Kidney (tissue), 14 donors: ENCODE measurements around the gene LYRM4. TPM values are rescaled to one million over a fixed set of nuclear protein-coding genes. Genes with fewer than 3 reads are reported as not detected.
A peak's percentile ranks its signal among the peaks of the same experiment; 100 is the strongest.

Source experiments
- DNase-seq, 5 donors: peaks; one replicate each; pipeline ENCODE4 v3.0.0-alpha.2; 2013 to 2020
- FAIRE-seq: peaks from 2 replicates; lab custom pipeline; 2012; peaks lifted over from hg19 to GRCh38; lab: Jason Lieb, UNC
- H3K27ac ChIP-seq, 2 donors: one replicate each; pipeline ENCODE4 v1.7.0; 2013; ENCODE audit warnings: low read depth in 2 of 2, low read length in 2 of 2, inconsistent platforms in 1 of 2
- H3K27me3 ChIP-seq: one replicate; pipeline ENCODE4 v1.7.1; 2013; ENCODE audit warnings: low read length, inconsistent platforms; ENCODE audit not compliant: control insufficient read depth, insufficient read depth
- H3K36me3 ChIP-seq, 3 donors: one replicate each; pipeline versions ENCODE4 v1.7.0 to v1.7.1; 2013; ENCODE audit warnings: low read length in 3 of 3, control low read depth in 1 of 3, inconsistent platforms in 1 of 3; ENCODE audit not compliant: insufficient read depth in 3 of 3, control insufficient read depth in 2 of 3
- H3K4me1 ChIP-seq, 3 donors: one replicate each; pipeline versions ENCODE4 v1.7.0 to v1.7.1; 2013; ENCODE audit warnings: low read length in 3 of 3, inconsistent platforms in 1 of 3, low read depth in 1 of 3; ENCODE audit not compliant: control insufficient read depth in 2 of 3, insufficient read depth in 2 of 3
- H3K4me3 ChIP-seq, 3 donors: one replicate each; pipeline versions ENCODE4 v1.7.0 to v1.8.1; 2013; ENCODE audit warnings: low read length in 3 of 3, control low read depth in 1 of 3, inconsistent platforms in 1 of 3
- H3K9ac ChIP-seq, 3 donors: one replicate each; pipeline versions ENCODE4 v1.7.0 to v1.7.1; 2013; ENCODE audit warnings: low read length in 3 of 3, control low read depth in 1 of 3, inconsistent platforms in 1 of 3
- H3K9me3 ChIP-seq, 3 donors: one replicate each; pipeline versions ENCODE4 v1.7.0 to v1.7.1; 2013; ENCODE audit warnings: low read length in 3 of 3, control low read depth in 1 of 3, inconsistent platforms in 1 of 3; ENCODE audit not compliant: control insufficient read depth in 2 of 3, insufficient read depth in 1 of 3
- CTCF ChIP-seq: IDR thresholded peaks from 3 replicates; pipeline ENCODE4 v1.5.1; 2012; ENCODE audit warnings: mild to moderate bottlenecking, moderate library complexity, borderline replicate concordance; ENCODE audit not compliant: insufficient read depth; ENCODE audit errors: extremely low read depth
- intact Hi-C: fragments of 100-400 bp; cut with DNase I; formaldehyde crosslinking; loops from one replicate; pipeline ENCODE4 v1.11.1; 2022
- polyA plus RNA-seq: library from polyadenylated mRNA; stranded (reverse); fragments of 350-450 nt; fragmentation: Illumina TruSeq; extraction: RNeasy Lipid Tissue Mini Kit (QIAGEN cat#74804); gene quantifications from one replicate; pipeline ENCODE4 v1.2.3, GENCODE V29; 2014; ENCODE audit warnings: low read depth, low replicate concordance; ENCODE audit not compliant: insufficient read depth
- total RNA-seq: library from RNA; stranded (reverse); fragmentation: NEBNext Ultra II Directional; extraction: Animal tissue kit (Norgen Biotek cat#: 25700); gene quantifications from one replicate; pipeline ENCODE4 v1.2.1, GENCODE V29; 2021
- donor health status: control.
- donor health status: control.
- donor health status: control.
- donor health status: control.
- donor health status: control.
- donor health status: DM: yes; HTN: yes; CAD: no.
- donor health status: Normal renal cell carcinoma (clear cell type).

LYRM4 gene
- total and polyA plus RNA-seq, 2 donors from 2014 or later = 21.3 to 31.8 TPM

- no peaks in the 10 kb centered on the region for H3K27me3 ChIP-seq
- no peak for FAIRE-seq
- no peaks in the 10 kb centered on the region for H3K4me1 ChIP-seq
- H3K4me3 ChIP-seq = no peak overlapping the region
- no peak overlapping the region for H3K27ac ChIP-seq
- TF ChIP-seq CTCF = no peak
- H3K9ac ChIP-seq = no peak overlapping the region
- H3K9me3 ChIP-seq = no peaks in the 10 kb centered on the region
- H3K36me3 ChIP-seq = peaks cover 0 to 2% (median 0%) of the 10 kb centered on the region in 3 donors
- intact Hi-C loops = no loop called here
- peak in 2 of 5 donors; percentile 18 to 31 for DNase-seq
These were observed 15.8 kb upstream of the LYRM4 start for GRCh38 chr6:5276581-5276980.

GRCh38 chr6:5275497-5275896 lies 14.7 kb upstream of the LYRM4 start:
- H3K4me1 ChIP-seq = no peaks in the 10 kb centered on the region
- no peak for FAIRE-seq
- no peaks in the 10 kb centered on the region for H3K27me3 ChIP-seq
- peaks cover 0 to 2% (median 0%) of the 10 kb centered on the region in 3 donors for H3K36me3 ChIP-seq
- intact Hi-C loops = no loop called here
- no peak overlapping the region for H3K27ac ChIP-seq
- H3K4me3 ChIP-seq = no peak overlapping the region
- no peak for DNase-seq
- no peaks in the 10 kb centered on the region for H3K9me3 ChIP-seq
- H3K9ac ChIP-seq = no peak overlapping the region
- TF ChIP-seq CTCF = no peak

GRCh38 chr6:5274231-5274630 lies 13.5 kb upstream of the LYRM4 start:
- H3K9me3 ChIP-seq = no peaks in the 10 kb centered on the region
- no peak overlapping the region for H3K27ac ChIP-seq
- intact Hi-C loops = no loop called here
- DNase-seq (no peak), FAIRE-seq (no peak)
- no peaks in the 10 kb centered on the region for H3K36me3 ChIP-seq
- H3K9ac ChIP-seq = no peak overlapping the region
- no peaks in the 10 kb centered on the region for H3K4me1 ChIP-seq
- H3K27me3 ChIP-seq = no peaks in the 10 kb centered on the region
- TF ChIP-seq CTCF = no peak
- H3K4me3 ChIP-seq = no peak overlapping the region

- no peak for TF ChIP-seq CTCF
- DNase-seq (no peak), FAIRE-seq (no peak)
- no peaks in the 10 kb centered on the region for H3K27me3 ChIP-seq
- no peaks in the 10 kb centered on the region for H3K4me1 ChIP-seq
- intact Hi-C loops = no loop called here
- no peak overlapping the region for H3K4me3 ChIP-seq
- no peaks in the 10 kb centered on the region for H3K36me3 ChIP-seq
- no peak overlapping the region for H3K9ac ChIP-seq
- H3K9me3 ChIP-seq = no peaks in the 10 kb centered on the region
- no peak overlapping the region for H3K27ac ChIP-seq
These were observed 11.2 kb upstream of the LYRM4 start for GRCh38 chr6:5271926-5272325.
